ENCODE measurements around the gene KRT6B.
"Not testable (repeated sequence)": the region's sequence is repeated elsewhere in the genome, so short reads cannot be mapped to it uniquely, and the experiment has no call there.

DNA sequence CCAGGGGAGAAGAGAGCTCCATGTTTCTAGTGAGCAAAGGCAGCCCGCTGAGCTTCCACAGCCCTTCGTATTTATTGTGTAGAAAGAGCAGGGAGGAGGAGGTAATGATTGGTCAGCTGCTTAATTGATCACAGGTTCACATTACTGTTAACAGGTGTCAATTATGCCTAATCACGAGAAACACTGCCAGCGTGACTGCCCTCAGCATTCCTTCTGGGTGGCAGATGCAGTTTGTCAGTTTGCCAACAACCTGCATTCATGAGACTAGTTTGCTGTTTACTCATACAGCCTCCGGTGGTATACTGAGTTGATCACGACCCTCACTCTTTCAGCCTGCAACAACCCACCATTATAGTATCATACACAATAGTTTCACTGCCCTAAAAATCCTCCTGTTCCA is 48.6 kb upstream of the KRT6B start:
- TF ChIP-seq, protein P1, sequence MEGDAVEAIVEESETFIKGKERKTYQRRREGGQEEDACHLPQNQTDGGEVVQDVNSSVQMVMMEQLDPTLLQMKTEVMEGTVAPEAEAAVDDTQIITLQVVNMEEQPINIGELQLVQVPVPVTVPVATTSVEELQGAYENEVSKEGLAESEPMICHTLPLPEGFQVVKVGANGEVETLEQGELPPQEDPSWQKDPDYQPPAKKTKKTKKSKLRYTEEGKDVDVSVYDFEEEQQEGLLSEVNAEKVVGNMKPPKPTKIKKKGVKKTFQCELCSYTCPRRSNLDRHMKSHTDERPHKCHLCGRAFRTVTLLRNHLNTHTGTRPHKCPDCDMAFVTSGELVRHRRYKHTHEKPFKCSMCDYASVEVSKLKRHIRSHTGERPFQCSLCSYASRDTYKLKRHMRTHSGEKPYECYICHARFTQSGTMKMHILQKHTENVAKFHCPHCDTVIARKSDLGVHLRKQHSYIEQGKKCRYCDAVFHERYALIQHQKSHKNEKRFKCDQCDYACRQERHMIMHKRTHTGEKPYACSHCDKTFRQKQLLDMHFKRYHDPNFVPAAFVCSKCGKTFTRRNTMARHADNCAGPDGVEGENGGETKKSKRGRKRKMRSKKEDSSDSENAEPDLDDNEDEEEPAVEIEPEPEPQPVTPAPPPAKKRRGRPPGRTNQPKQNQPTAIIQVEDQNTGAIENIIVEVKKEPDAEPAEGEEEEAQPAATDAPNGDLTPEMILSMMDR (IDR thresholded peaks at IDR 0.05), result not testable (repeated sequence)
- not testable (repeated sequence) for TF ChIP-seq EP300, POLR2AphosphoS5 (IDR thresholded peaks at IDR 0.05)
